ENCODE measurements around the gene SEL1L. TPM values are rescaled to one million over a fixed set of nuclear protein-coding genes. Genes with fewer than 3 reads are reported as not detected.

SEL1L gene
- total and polyA plus RNA-seq, 4 experiments from 2014 or later, result 18.4 to 65.7 (median 47.9) TPM

DNA sequence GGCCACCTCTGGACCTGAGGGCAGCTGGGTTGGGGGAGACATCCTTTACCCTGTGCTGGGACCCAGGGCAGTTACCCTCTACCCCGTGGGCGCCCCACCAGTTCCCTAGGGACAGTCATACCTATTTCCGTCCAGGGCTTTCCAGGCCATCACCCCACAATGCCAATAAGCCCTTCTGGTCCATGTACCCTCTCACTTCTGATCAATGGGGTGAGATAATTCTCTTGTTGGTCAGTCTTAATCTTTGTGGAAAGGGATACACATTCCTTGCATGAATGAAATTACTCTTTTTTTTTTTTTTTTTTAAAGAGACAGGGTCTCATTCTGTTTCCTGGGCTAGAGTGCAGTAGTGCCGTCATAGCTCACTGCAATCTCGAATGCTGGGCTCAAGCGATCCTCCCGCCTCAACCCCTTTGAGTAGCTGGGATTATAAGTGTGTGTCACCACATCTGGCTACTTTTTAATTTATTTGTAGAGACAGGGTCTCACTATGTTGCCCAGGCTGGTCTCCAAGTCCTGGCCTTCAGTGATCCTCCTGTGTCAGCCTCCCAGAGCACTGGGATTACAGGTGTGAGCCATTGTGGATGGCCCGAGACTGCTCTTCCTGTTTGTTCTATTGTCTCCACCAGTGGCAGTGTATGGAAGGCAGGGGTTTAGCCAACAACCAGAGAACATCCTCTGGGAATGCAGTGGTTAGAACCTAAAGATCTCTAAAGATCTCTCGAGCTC is 87.2 kb downstream of the SEL1L start:
- H3K27ac ChIP-seq (ENCODE audit: low read depth, low read length), result no peak overlapping the region
- H3K4me3 Mint-ChIP-seq, result no peak overlapping the region
- H3K27me3 ChIP-seq (ENCODE audit: insufficient read depth, low read length), result no peaks in the 10 kb centered on the region
- H3K27ac Mint-ChIP-seq, result no peak overlapping the region
- no peaks in the 10 kb centered on the region for H3K36me3 ChIP-seq (ENCODE audit: insufficient read depth, low read length)
- H3K9me3 Mint-ChIP-seq, result no peaks in the 10 kb centered on the region
- H3K4me1 Mint-ChIP-seq, result no peaks in the 10 kb centered on the region
- DNase-seq, result no peak
- no peaks in the 10 kb centered on the region for H3K4me1 ChIP-seq (ENCODE audit: insufficient read depth, low read length)
- H3K4me3 ChIP-seq (ENCODE audit: low read length in 2 of 2), result no peak overlapping the region
- ChIA-PET CTCF (ENCODE audit: partially characterized antibody) (no interaction called here), POLR2A (ENCODE audit: partially characterized antibody) (no interaction called here)
- H3K9me3 ChIP-seq (ENCODE audit: control insufficient read depth in 1 of 2, low read length in 2 of 2), result no peaks in the 10 kb centered on the region
- peaks cover 16 to 34% of the 10 kb centered on the region in 2 donors for H3K27me3 Mint-ChIP-seq
- intact Hi-C loops (cut with micrococcal nuclease), result no loop called here
- H3K36me3 Mint-ChIP-seq, result no peaks in the 10 kb centered on the region

DNA sequence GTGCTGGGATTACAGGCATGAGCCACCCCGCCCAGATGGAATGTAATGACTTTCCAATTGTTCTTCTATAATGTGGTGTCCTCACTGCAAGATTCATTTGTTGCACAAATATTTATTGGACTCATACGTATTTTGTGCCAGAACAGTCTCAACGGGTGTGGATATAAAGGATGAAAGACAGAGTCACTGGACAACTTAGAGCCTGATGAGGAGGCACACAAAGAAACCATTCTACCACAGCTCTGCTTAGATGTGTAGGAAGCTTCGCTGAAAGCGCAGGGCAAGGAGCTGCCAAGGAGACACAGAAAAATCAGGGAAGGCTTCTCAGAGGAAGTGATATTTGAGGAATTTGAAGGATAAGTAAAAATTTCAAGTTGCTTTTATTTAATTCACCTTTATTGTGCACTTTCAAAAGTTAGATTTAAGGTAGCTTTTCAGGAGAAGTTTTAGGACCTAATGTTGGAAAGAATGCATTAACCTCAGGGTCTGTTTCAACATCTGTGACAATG is 92.0 kb downstream of the SEL1L start:
- Histone ChIP-seq H3K27ac (ENCODE audit: low read depth, low read length) (no peak overlapping the region), H3K36me3 (ENCODE audit: insufficient read depth, low read length) (no peaks in the 10 kb centered on the region), H3K9me3 (ENCODE audit: control insufficient read depth in 1 of 2, low read length in 2 of 2) (no peaks in the 10 kb centered on the region), H3K4me3 (ENCODE audit: low read length in 2 of 2) (no peak overlapping the region), H3K27me3 (ENCODE audit: insufficient read depth, low read length) (peaks cover 8% of the 10 kb centered on the region), H3K4me1 (ENCODE audit: insufficient read depth, low read length) (peaks cover 5% of the 10 kb centered on the region)
- Mint-ChIP-seq H3K4me1 (peaks cover 2 to 9% (median 7%) of the 10 kb centered on the region in 4 donors), H3K36me3 (no peaks in the 10 kb centered on the region), H3K27me3 (peaks cover 36 to 46% of the 10 kb centered on the region in 2 donors), H3K9me3 (peaks cover 0 to 1% (median 0%) of the 10 kb centered on the region in 8 donors), H3K27ac (no peak overlapping the region), H3K4me3 (no peak overlapping the region)
- ChIA-PET CTCF (ENCODE audit: partially characterized antibody) (interaction anchor here (2.3 kb wide), 1 partner anchor 11 kb away, joined by 9 read pairs; no protein-coding TSS in a partner anchor), POLR2A (ENCODE audit: partially characterized antibody) (no interaction called here)
- intact Hi-C loops (cut with micrococcal nuclease), result no loop called here
- no peak for DNase-seq

DNA sequence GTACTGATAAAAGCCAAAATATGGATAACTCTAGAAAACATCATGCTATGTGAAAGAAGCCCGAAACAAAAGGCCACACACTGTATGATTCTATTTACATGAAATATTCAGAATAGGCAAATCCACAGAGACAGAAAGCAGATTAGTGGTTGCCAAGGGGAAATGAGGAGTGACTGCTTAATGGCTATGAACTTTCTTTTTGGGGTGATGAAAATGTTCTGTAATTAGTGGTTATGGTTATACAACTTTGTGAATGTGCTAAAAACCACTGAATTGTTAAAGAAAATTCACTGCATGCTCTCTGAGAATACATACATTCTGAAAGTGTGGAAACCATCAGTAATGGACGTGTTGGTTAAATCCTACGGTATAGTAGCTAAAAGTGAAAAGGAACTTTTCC is 93.6 kb downstream of the SEL1L start:
- Mint-ChIP-seq H3K36me3 (no peaks in the 10 kb centered on the region), H3K4me1 (peaks cover 7 to 16% (median 14%) of the 10 kb centered on the region in 4 donors), H3K4me3 (no peak overlapping the region), H3K27ac (no peak overlapping the region), H3K27me3 (peaks cover 43 to 50% of the 10 kb centered on the region in 2 donors), H3K9me3 (peaks cover 0 to 2% (median 0%) of the 10 kb centered on the region in 8 donors)
- DNase-seq, result no peak
- peaks cover 15% of the 10 kb centered on the region for H3K4me1 ChIP-seq (ENCODE audit: insufficient read depth, low read length)
- CTCF ChIA-PET (ENCODE audit: partially characterized antibody), result interaction anchor here (1.0 to 2.3 kb wide), 2 partner anchors 13 to 33 kb away, joined by 3 to 9 read pairs; no protein-coding TSS in a partner anchor
- peaks cover 15% of the 10 kb centered on the region for H3K27me3 ChIP-seq (ENCODE audit: insufficient read depth, low read length)
- H3K27ac ChIP-seq (ENCODE audit: low read depth, low read length), result no peak overlapping the region
- intact Hi-C loops (cut with micrococcal nuclease), result no loop called here
- H3K36me3 ChIP-seq (ENCODE audit: insufficient read depth, low read length), result no peaks in the 10 kb centered on the region
- POLR2A ChIA-PET (ENCODE audit: partially characterized antibody), result no interaction called here
- no peak overlapping the region for H3K4me3 ChIP-seq (ENCODE audit: low read length in 2 of 2)
- H3K9me3 ChIP-seq (ENCODE audit: control insufficient read depth in 1 of 2, low read length in 2 of 2), result no peaks in the 10 kb centered on the region

DNA sequence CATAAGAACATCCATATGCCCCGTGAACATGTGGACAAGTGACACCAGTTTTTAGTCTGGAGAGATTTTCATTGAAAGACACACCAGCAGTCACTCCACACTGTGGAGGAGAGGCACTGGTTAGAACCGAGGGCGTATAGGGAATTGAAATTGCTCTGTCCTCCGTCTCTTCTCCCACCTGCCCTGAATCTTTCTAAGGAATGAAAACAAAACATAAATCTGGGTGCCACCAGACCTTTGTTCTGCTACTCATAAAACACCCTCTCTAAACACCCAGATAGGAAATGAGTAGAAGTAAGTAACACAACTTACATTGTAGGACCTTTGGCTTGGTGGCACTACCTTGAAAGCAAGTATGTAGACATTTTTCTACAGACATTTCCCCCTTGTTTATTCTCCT is 96.4 kb downstream of the SEL1L start:
- peak overlapping the region; percentile 50 to 94 (median 78) for H3K4me3 Mint-ChIP-seq
- Histone ChIP-seq H3K4me3 (ENCODE audit: low read length in 2 of 2) (no peak overlapping the region), H3K27ac (ENCODE audit: low read depth, low read length) (no peak overlapping the region), H3K4me1 (ENCODE audit: insufficient read depth, low read length) (peaks cover 15% of the 10 kb centered on the region), H3K27me3 (ENCODE audit: insufficient read depth, low read length) (peaks cover 25% of the 10 kb centered on the region), H3K9me3 (ENCODE audit: control insufficient read depth in 1 of 2, low read length in 2 of 2) (no peaks in the 10 kb centered on the region), H3K36me3 (ENCODE audit: insufficient read depth, low read length) (no peaks in the 10 kb centered on the region)
- H3K36me3 Mint-ChIP-seq, result no peaks in the 10 kb centered on the region
- no peak for DNase-seq
- peaks cover 53 to 66% of the 10 kb centered on the region in 2 donors for H3K27me3 Mint-ChIP-seq
- H3K9me3 Mint-ChIP-seq, result peaks cover 0 to 2% (median 0%) of the 10 kb centered on the region in 8 donors
- ChIA-PET CTCF (ENCODE audit: partially characterized antibody) (interaction anchor here (1.3 to 1.4 kb wide), 2 partner anchors 16 to 27 kb away, joined by 4 to 5 read pairs; no protein-coding TSS in a partner anchor), POLR2A (ENCODE audit: partially characterized antibody) (no interaction called here)
- peaks cover 7 to 17% (median 14%) of the 10 kb centered on the region in 4 donors for H3K4me1 Mint-ChIP-seq
- no peak overlapping the region for H3K27ac Mint-ChIP-seq
- intact Hi-C loops (cut with micrococcal nuclease), result no loop called here

DNA sequence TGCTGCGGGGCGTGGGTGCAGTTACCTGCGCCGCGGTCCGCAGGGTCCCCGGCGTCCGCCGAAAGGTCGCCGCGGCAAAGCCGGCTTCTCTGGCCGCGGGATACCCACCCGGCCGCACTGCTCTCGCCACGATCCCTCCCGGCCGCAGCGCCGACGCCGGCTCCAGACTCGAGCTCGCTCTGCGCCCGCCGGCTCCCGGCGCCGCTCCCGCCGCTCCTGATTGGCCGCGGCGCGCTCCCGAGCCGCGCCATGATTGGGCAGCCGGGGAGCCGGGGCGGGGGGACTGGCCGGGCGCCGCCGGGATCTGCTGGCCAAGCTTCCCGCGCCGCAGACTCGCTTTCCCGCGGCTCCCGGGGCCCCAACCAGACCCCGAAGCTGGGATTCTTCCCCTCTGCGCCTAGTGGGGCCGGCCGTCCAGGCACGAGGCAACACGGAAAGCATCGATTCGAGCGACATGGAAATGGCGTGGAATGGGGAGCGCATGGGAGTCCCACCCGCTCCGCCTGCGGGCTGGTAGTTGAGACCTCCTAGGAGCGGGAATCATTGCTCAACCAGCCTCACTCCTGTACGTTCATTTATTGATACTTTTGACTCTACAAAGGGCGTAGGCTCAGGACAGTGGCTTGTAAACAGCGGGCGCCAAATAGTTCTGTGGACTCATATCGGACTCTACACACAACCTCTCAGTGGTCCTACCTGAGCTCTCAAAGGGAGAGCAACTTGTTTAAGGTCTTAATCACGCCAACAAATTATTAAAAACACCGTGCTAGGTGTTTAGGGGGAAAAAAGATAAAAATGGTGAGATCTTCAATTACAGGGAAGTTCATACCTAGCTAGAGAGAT is 97.1 kb downstream of the SEL1L start:
- Histone ChIP-seq H3K9me3 (ENCODE audit: control insufficient read depth in 1 of 2, low read length in 2 of 2) (no peaks in the 10 kb centered on the region), H3K4me3 (ENCODE audit: low read length in 2 of 2) (peak overlapping the region in 1 of 2 donors; percentile 26), H3K36me3 (ENCODE audit: insufficient read depth, low read length) (no peaks in the 10 kb centered on the region), H3K27me3 (ENCODE audit: insufficient read depth, low read length) (peaks cover 25% of the 10 kb centered on the region), H3K4me1 (ENCODE audit: insufficient read depth, low read length) (peaks cover 15% of the 10 kb centered on the region), H3K27ac (ENCODE audit: low read depth, low read length) (no peak overlapping the region)
- POLR2A ChIA-PET (ENCODE audit: partially characterized antibody), result no interaction called here
- Mint-ChIP-seq H3K36me3 (no peaks in the 10 kb centered on the region), H3K27ac (no peak overlapping the region), H3K4me3 (peak overlapping the region; percentile 73 to 94 (median 80)), H3K4me1 (peaks cover 7 to 17% (median 14%) of the 10 kb centered on the region in 4 donors), H3K9me3 (peaks cover 0 to 2% (median 0%) of the 10 kb centered on the region in 8 donors), H3K27me3 (peaks cover 57 to 66% of the 10 kb centered on the region in 2 donors)
- intact Hi-C loops (cut with micrococcal nuclease), result no loop called here
- DNase-seq, result peak in 4 of 5 donors; percentile 9 to 33 (median 10)
- CTCF ChIA-PET (ENCODE audit: partially characterized antibody), result interaction anchor here (1.3 to 1.8 kb wide), 3 partner anchors 16 to 28 kb away, joined by 4 to 6 read pairs (median 5); no protein-coding TSS in a partner anchor

DNA sequence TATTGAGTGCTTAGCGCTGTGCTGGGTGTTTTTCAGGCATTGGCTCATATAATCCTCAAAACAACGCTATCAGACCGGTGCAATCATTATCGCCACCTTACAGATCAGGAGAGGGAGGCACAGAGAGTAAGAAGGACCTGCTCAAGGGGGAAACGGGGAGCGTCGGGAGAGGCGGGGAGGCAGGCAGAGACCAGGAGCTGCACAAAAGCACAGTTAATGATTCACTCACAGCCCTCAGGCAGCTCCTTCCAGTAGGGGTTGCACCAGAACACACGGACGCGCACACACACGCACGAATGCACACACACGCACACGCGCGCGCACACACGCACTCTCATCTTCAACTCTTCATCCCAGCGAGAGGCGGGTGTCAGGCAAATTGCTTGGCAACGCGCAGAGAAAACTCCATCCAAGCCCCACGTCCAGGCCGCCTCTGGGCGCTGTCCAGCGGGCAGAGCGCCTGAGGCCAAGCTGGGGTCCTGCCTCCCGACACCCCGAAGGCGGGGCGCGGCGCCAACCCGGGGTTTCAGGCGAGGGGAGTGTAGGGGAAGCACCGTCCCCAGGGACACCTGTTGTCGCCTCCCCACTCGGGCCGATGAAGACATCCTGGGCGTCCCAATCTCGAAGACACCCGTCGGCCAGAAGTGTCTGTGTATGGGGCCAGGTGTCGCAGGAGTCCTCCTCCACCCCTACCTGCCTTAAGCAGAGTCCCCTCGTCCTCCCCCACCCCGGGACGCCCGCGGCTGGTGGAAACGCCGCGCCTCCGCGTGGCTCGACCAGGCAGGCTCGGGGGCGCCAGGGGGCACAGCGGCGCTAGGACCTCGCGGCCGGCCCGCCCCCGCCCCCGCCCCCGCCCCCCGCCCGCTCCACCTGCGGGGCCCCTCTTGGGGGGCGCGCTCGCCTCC is 98.0 kb downstream of the SEL1L start:
- CTCF ChIA-PET (ENCODE audit: partially characterized antibody), result interaction anchor here (1.4 to 1.8 kb wide), 2 partner anchors 17 to 29 kb away, joined by 5 to 6 read pairs; no protein-coding TSS in a partner anchor

More for the DNA sequence above, 98.0 kb downstream of the SEL1L start:
- H3K36me3 ChIP-seq (ENCODE audit: insufficient read depth, low read length), result no peaks in the 10 kb centered on the region
- Mint-ChIP-seq H3K27ac (peak overlapping the region in 1 of 7 donors; percentile 37), H3K36me3 (no peaks in the 10 kb centered on the region), H3K4me1 (peaks cover 7 to 17% (median 14%) of the 10 kb centered on the region in 4 donors), H3K9me3 (peaks cover 0 to 2% (median 0%) of the 10 kb centered on the region in 8 donors), H3K4me3 (peak overlapping the region; percentile 65 to 91 (median 84)), H3K27me3 (peaks cover 54 to 60% of the 10 kb centered on the region in 2 donors)
- H3K9me3 ChIP-seq (ENCODE audit: control insufficient read depth in 1 of 2, low read length in 2 of 2), result no peaks in the 10 kb centered on the region
- peak overlapping the region; percentile 6 to 59 for H3K4me3 ChIP-seq (ENCODE audit: low read length in 2 of 2)
- POLR2A ChIA-PET (ENCODE audit: partially characterized antibody), result no interaction called here
- no peak overlapping the region for H3K27ac ChIP-seq (ENCODE audit: low read depth, low read length)
- peaks cover 25% of the 10 kb centered on the region for H3K27me3 ChIP-seq (ENCODE audit: insufficient read depth, low read length)
- peak; percentile 6 to 54 (median 15) for DNase-seq
- intact Hi-C loops (cut with micrococcal nuclease), result no loop called here
- H3K4me1 ChIP-seq (ENCODE audit: insufficient read depth, low read length), result peaks cover 15% of the 10 kb centered on the region

All from CD4-positive, alpha-beta memory T cell (primary cell).